A549 (cell line): ENCODE measurements around the gene SCRN1. TPM values are rescaled to one million over a fixed set of nuclear protein-coding genes. Genes with fewer than 3 reads are reported as not detected.

Source experiments
- ATAC-seq, 2 experiments: fragments of 200-7000 bp in 1 of 2; fragments of >200 bp in 1 of 2; cut with Nextera tagmentation in 1 of 2; cut with Tn5 transposase in 1 of 2; 3 replicates each; pipeline versions ENCODE4 v1.8.0 to v1.9.1; 2018 to 2020; ENCODE audit warnings: mild to moderate bottlenecking in 1 of 2, moderate library complexity in 1 of 2
- CTCF ChIA-PET: fragments of 300-600 bp; sonication (Branson Sonifier 250); formaldehyde crosslinking; extraction: SDS; loops from one replicate; lab custom pipeline; 2021; ENCODE audit warnings: antibody characterized with exemption, inconsistent platforms; lab: Yijun Ruan, JAX
- POLR2A ChIA-PET: fragments of 350-600 bp; formaldehyde crosslinking; extraction: SDS; loops from one replicate; lab custom pipeline; 2021; ENCODE audit warnings: antibody characterized with exemption, inconsistent platforms; lab: Yijun Ruan, JAX
- DNase-seq, 2 experiments: peaks; one replicate each; pipeline versions ENCODE4 v3.0.0 to v3.0.0-alpha.2; 2011 to 2016; ENCODE audit warnings: low read depth in 1 of 2, low spot score in 1 of 2
- FAIRE-seq: peaks from 2 replicates; lab custom pipeline; 2011; peaks lifted over from hg19 to GRCh38; lab: Jason Lieb, UNC
- H3K27ac ChIP-seq, 2 experiments: fragments of >200 bp; sonication (Bioruptor Twin); formaldehyde crosslinking; 3 replicates each; pipeline ENCODE4 v1.5.1; 2016 to 2017
- H3K4me1 ChIP-seq: fragments of >200 bp; sonication (Bioruptor Twin); formaldehyde crosslinking; 3 replicates; pipeline ENCODE4 v1.6.1; 2016
- H3K4me2 ChIP-seq: fragments of >200 bp; sonication (Bioruptor Twin); formaldehyde crosslinking; 3 replicates; pipeline ENCODE4 v1.6.1; 2016
- H3K4me3 ChIP-seq: fragments of >200 bp; sonication (Bioruptor Twin); formaldehyde crosslinking; 3 replicates; pipeline ENCODE4 v1.5.1; 2016
- H3K9me3 ChIP-seq: fragments of >200 bp; sonication (Bioruptor Twin); formaldehyde crosslinking; 3 replicates; pipeline ENCODE4 v1.6.1; 2016
- CEBPB ChIP-seq, 2 experiments: fragments of >200 bp in 1 of 2; sonication (Bioruptor Twin) in 1 of 2; formaldehyde crosslinking in 1 of 2; IDR thresholded peaks; 2 replicates each; pipeline ENCODE4 v1.6.1; 2012 to 2016
- CHD2 ChIP-seq: fragments of 150-350 bp; IDR thresholded peaks from 2 replicates; pipeline ENCODE4 v1.6.1; 2014; ENCODE audit warnings: low read length; ENCODE audit not compliant: partially characterized antibody
- EHF ChIP-seq: fragments of 250-450 bp; sonication (Bioruptor Pico); IDR thresholded peaks from 2 replicates; pipeline ENCODE4 v1.5.0; 2020; ENCODE audit warnings: mild to moderate bottlenecking
- EP300 ChIP-seq, 2 experiments: fragments of >200 bp; sonication (Bioruptor Twin); formaldehyde crosslinking; IDR thresholded peaks; 2 replicates in 1 of 2; 3 replicates in 1 of 2; pipeline ENCODE4 v1.6.1; 2016 to 2017
- FOSL2 ChIP-seq, 2 experiments: fragments of 450-650 bp in 1 of 2; fragments of >200 bp in 1 of 2; sonication (Bioruptor Twin) in 1 of 2; formaldehyde crosslinking; IDR thresholded peaks; 2 replicates each; pipeline versions ENCODE4 v1.5.0 to v1.6.1; 2016 to 2020; ENCODE audit warnings: mild to moderate bottlenecking in 1 of 2, moderate library complexity in 1 of 2
- FOXS1 ChIP-seq: fragments of 250-450 bp; sonication (Bioruptor Pico); IDR thresholded peaks from 2 replicates; pipeline ENCODE4 v1.5.0; 2020; ENCODE audit warnings: mild to moderate bottlenecking, moderate library complexity
- HDAC2 ChIP-seq: fragments of 200-600 bp; sonication (generic); IDR thresholded peaks from 2 replicates; pipeline ENCODE4 v1.6.1; 2016
- HOXA7 ChIP-seq: fragments of 250-450 bp; sonication (Bioruptor Pico); IDR thresholded peaks from 2 replicates; pipeline ENCODE4 v1.5.0; 2020; ENCODE audit warnings: mild to moderate bottlenecking, moderate library complexity
- HOXB13 ChIP-seq: fragments of 250-450 bp; sonication (Bioruptor Pico); IDR thresholded peaks from 2 replicates; pipeline ENCODE4 v1.5.0; 2020; ENCODE audit warnings: low read depth, mild to moderate bottlenecking, moderate library complexity
- HOXB5 ChIP-seq: fragments of 250-450 bp; sonication (Bioruptor Pico); IDR thresholded peaks from 2 replicates; pipeline ENCODE4 v1.5.0; 2020; ENCODE audit warnings: mild to moderate bottlenecking, moderate library complexity
- JUNB ChIP-seq: fragments of >200 bp; sonication (Bioruptor Twin); formaldehyde crosslinking; IDR thresholded peaks from 2 replicates; pipeline ENCODE4 v1.6.1; 2016
- KDM5A ChIP-seq: fragments of 200-600 bp; sonication (generic); IDR thresholded peaks from 2 replicates; pipeline ENCODE4 v1.6.1; 2016; ENCODE audit warnings: antibody characterized with exemption, mild to moderate bottlenecking
- MYC ChIP-seq: IDR thresholded peaks from 2 replicates; pipeline ENCODE4 v1.6.1; 2012; ENCODE audit warnings: mild to moderate bottlenecking, inconsistent platforms, low read length, improper control_type of control experiment, borderline replicate concordance
- RAD21 ChIP-seq, 2 experiments: fragments of >200 bp in 1 of 2; sonication (Bioruptor Twin) in 1 of 2; formaldehyde crosslinking in 1 of 2; IDR thresholded peaks in 1 of 2; conservative IDR thresholded peaks in 1 of 2; 2 replicates in 1 of 2; 3 replicates in 1 of 2; pipeline ENCODE4 v1.6.1; 2012 to 2018; ENCODE audit warnings: inconsistent platforms in 1 of 2
- RARB ChIP-seq: fragments of 250-450 bp; sonication (Bioruptor Pico); IDR thresholded peaks from 2 replicates; pipeline ENCODE4 v1.8.0; 2021; ENCODE audit warnings: mild to moderate bottlenecking, moderate library complexity
- RFX5 ChIP-seq: fragments of 450-650 bp; IDR thresholded peaks from 2 replicates; pipeline ENCODE4 v1.7.1; 2014; ENCODE audit warnings: antibody characterized with exemption, mild to moderate bottlenecking, moderate library complexity
- RNF2 ChIP-seq: fragments of 200-600 bp; sonication (generic); IDR thresholded peaks from 2 replicates; pipeline ENCODE4 v1.6.1; 2016; ENCODE audit warnings: low read depth, mild to moderate bottlenecking, antibody characterized with exemption, moderate library complexity, borderline replicate concordance
- SREBF2 ChIP-seq: fragments of 450-650 bp; IDR thresholded peaks from 2 replicates; pipeline ENCODE4 v1.6.1; 2014; ENCODE audit warnings: mild to moderate bottlenecking, moderate library complexity
- ZC3H11A ChIP-seq: fragments of 450-650 bp; IDR thresholded peaks from 2 replicates; pipeline ENCODE4 v1.6.1; 2014; ENCODE audit warnings: antibody characterized with exemption, mild to moderate bottlenecking
- ZNF302 ChIP-seq: fragments of 250-450 bp; sonication (Bioruptor Pico); IDR thresholded peaks from 2 replicates; pipeline ENCODE4 v1.9.0; 2021; ENCODE audit warnings: inconsistent platforms, mild to moderate bottlenecking, moderate library complexity
- ZSCAN20 ChIP-seq: fragments of 250-450 bp; sonication (Bioruptor Pico); IDR thresholded peaks from 2 replicates; pipeline ENCODE4 v1.8.0; 2022; ENCODE audit warnings: mild to moderate bottlenecking, moderate library complexity
- WGBS: methylation state at CpG from one replicate; pipeline ENCODE4 v1.1.6; 2017; ENCODE audit errors: missing lambda C conversion rate; 5-methylcytosine and 5-hydroxymethylcytosine counted together
- polyA plus RNA-seq, 4 experiments: library from polyadenylated mRNA; depleted of rRNA in 3 of 4; stranded (reverse); fragments of >200 nt; fragmentation: RNase III in 1 of 4; extraction: RNeasy Plus Mini Kit Qiagen cat#74134 plus additional on column Dnase treatment in 1 of 4; gene quantifications; 2 replicates in 3 of 4; 3 replicates in 1 of 4; pipeline ENCODE4 v1.2.3, GENCODE V29; 2011 to 2017
- TF ChIP-seq, protein P1 (sequence below): fragments of 250-450 bp; sonication (Bioruptor Pico); IDR thresholded peaks from 2 replicates; pipeline ENCODE4 v1.5.0; 2020; ENCODE audit warnings: low read depth, mild to moderate bottlenecking, moderate library complexity
- TF ChIP-seq, protein P2 (sequence below): IDR thresholded peaks from 2 replicates; pipeline ENCODE4 v1.6.1; 2012; ENCODE audit warnings: low read depth, borderline replicate concordance
- TF ChIP-seq, protein P3 (sequence below): fragments of >200 bp; sonication (Bioruptor Twin); formaldehyde crosslinking; IDR thresholded peaks from 2 replicates; pipeline ENCODE4 v1.6.1; 2016
- TF ChIP-seq, protein P4 (sequence below): fragments of 450-650 bp; IDR thresholded peaks from 2 replicates; pipeline ENCODE4 v1.6.1; 2014; ENCODE audit warnings: antibody characterized with exemption
- TF ChIP-seq, protein P5 (sequence below): IDR thresholded peaks from 2 replicates; pipeline ENCODE4 v1.6.1; 2012
- TF ChIP-seq, protein P6 (sequence below): fragments of >200 bp; sonication (Bioruptor Twin); formaldehyde crosslinking; IDR thresholded peaks from 3 replicates; pipeline ENCODE4 v1.6.1; 2016

Gene SCRN1
- polyA plus RNA-seq, 2 of the 4 experiments (the other 2 are of a cell fraction), result 49.7 to 88.9 TPM

DNA sequence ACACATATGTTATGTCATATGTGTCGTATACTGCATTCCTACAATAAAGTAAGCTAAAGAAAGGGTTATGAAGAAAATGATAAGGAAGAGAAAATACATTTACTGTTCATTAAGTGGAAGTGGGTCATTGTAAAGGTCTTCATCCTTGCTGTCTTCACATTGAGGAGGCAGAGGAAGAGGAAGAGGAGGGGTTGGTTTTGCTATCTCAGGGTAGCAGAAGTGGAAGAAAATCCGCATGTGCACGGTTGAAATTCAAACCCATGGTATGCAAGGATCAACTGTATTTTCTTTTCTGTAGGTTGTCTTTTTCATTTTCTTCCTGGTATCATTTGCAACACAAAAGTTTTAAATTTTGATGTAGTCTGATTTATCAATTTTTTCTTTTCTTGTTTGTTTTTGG lies 44.9 kb upstream of the SCRN1 start:
- WGBS, result 94% methylated on average over 3 of the region's 3 CpGs

DNA sequence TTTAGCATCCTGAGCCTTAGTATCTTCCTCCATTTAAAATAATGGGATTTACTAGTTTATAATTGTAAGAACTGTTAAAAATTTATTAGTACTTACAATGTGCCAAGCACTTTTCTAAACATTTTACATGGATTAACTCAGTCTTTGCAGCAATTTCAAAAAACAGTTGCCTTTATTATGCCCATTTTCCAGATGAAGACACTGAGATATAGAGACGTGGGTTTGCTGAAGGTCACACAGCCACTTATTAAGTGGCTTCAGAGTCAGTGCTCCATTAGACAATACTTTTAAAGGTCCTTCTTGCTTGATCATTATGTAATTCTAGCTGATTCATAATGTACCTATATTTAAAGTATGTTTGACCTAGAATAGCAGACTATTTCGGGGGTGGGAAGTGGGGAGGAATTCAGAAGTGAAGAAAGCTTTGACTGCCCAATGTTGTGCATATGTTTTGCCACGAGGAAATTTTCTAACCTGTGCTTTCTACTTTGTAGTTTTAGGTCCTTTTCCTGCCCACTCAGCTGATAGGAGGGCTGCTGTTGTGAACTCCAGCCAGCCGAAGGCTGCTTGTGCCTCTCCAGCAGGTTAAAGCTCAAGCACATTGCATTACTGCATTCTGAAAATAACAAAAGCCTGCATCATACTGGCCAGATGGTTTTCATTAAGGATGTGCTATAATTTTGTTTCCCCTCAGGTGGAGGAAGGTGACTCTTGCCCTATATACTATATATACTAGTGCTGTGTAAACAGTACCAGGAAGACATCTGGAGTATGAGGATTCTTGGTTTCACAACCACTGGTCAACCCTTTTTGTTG lies 42.9 kb upstream of the SCRN1 start:
- POLR2A ChIA-PET, result no interaction called here
- H3K4me3 ChIP-seq, result no peak overlapping the region
- TF ChIP-seq RNF2, result no peak
- TF ChIP-seq, protein P1, sequence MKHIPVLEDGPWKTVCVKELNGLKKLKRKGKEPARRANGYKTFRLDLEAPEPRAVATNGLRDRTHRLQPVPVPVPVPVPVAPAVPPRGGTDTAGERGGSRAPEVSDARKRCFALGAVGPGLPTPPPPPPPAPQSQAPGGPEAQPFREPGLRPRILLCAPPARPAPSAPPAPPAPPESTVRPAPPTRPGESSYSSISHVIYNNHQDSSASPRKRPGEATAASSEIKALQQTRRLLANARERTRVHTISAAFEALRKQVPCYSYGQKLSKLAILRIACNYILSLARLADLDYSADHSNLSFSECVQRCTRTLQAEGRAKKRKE, result no peak
- no peak for TF ChIP-seq HOXB5 (CRISPR knock-in tag)
- no peak for TF ChIP-seq RAD21 (conservative IDR thresholded peaks at IDR 0.05 in 1 of 2, IDR thresholded peaks at IDR 0.05 in 1 of 2)
- no peak for TF ChIP-seq KDM5A
- no peak for TF ChIP-seq EP300 (IDR thresholded peaks at IDR 0.05)
- no peak for TF ChIP-seq RFX5
- TF ChIP-seq CEBPB (IDR thresholded peaks at IDR 0.05), result no peak
- TF ChIP-seq HOXB13 (CRISPR knock-in tag), result no peak
- no peak for TF ChIP-seq HOXA7
- TF ChIP-seq, protein P2, sequence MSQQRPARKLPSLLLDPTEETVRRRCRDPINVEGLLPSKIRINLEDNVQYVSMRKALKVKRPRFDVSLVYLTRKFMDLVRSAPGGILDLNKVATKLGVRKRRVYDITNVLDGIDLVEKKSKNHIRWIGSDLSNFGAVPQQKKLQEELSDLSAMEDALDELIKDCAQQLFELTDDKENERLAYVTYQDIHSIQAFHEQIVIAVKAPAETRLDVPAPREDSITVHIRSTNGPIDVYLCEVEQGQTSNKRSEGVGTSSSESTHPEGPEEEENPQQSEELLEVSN, result no peak
- no peak for TF ChIP-seq FOXS1 (CRISPR knock-in tag)
- FAIRE-seq, result no peak
- no peak for ATAC-seq
- no peak for DNase-seq
- 59% methylated on average over 4 of the region's 4 CpGs for whole genome bisulfite sequencing
- no peaks in the 10 kb centered on the region for H3K9me3 ChIP-seq
- peaks cover 12% of the 10 kb centered on the region; the same call in 2 of the 3 replicates for H3K4me1 ChIP-seq
- H3K27ac ChIP-seq, result no peak overlapping the region
- CTCF ChIA-PET, result interaction anchor here (3.4 kb wide), 1 partner anchor 30 kb away, joined by 15 read pairs; no protein-coding TSS in a partner anchor
- H3K4me2 ChIP-seq, result peak overlapping the region; percentile 12; the same call in 1 of the 3 replicates

More for the DNA sequence above, 44.9 kb upstream of the SCRN1 start:
- FAIRE-seq, result no peak
- Histone ChIP-seq H3K27ac (no peak overlapping the region), H3K9me3 (no peaks in the 10 kb centered on the region), H3K4me1 (peaks cover 10% of the 10 kb centered on the region; the same call in 2 of the 3 replicates)
- POLR2A ChIA-PET, result no interaction called here
- TF ChIP-seq, protein P3, sequence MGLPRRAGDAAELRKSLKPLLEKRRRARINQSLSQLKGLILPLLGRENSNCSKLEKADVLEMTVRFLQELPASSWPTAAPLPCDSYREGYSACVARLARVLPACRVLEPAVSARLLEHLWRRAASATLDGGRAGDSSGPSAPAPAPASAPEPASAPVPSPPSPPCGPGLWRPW, result no peak
- no peak for TF ChIP-seq EHF (CRISPR knock-in tag)
- no peak for TF ChIP-seq SREBF2
- no peak for TF ChIP-seq MYC
- TF ChIP-seq, protein P4, sequence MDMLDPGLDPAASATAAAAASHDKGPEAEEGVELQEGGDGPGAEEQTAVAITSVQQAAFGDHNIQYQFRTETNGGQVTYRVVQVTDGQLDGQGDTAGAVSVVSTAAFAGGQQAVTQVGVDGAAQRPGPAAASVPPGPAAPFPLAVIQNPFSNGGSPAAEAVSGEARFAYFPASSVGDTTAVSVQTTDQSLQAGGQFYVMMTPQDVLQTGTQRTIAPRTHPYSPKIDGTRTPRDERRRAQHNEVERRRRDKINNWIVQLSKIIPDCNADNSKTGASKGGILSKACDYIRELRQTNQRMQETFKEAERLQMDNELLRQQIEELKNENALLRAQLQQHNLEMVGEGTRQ, result no peak
- no peak for TF ChIP-seq ZSCAN20 (CRISPR knock-in tag)
- TF ChIP-seq, protein P5, sequence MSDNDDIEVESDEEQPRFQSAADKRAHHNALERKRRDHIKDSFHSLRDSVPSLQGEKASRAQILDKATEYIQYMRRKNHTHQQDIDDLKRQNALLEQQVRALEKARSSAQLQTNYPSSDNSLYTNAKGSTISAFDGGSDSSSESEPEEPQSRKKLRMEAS, result no peak
- no peak for TF ChIP-seq FOXS1 (CRISPR knock-in tag)
- TF ChIP-seq CHD2, result no peak
- TF ChIP-seq RARB (CRISPR knock-in tag), result no peak
- no peak for TF ChIP-seq HOXB5 (CRISPR knock-in tag)
- no peak for TF ChIP-seq ZC3H11A
- TF ChIP-seq ZNF302 (CRISPR knock-in tag), result no peak
- no peak for TF ChIP-seq JUNB
- TF ChIP-seq, protein P6, sequence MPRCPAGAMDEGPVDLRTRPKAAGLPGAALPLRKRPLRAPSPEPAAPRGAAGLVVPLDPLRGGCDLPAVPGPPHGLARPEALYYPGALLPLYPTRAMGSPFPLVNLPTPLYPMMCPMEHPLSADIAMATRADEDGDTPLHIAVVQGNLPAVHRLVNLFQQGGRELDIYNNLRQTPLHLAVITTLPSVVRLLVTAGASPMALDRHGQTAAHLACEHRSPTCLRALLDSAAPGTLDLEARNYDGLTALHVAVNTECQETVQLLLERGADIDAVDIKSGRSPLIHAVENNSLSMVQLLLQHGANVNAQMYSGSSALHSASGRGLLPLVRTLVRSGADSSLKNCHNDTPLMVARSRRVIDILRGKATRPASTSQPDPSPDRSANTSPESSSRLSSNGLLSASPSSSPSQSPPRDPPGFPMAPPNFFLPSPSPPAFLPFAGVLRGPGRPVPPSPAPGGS, result no peak
- TF ChIP-seq KDM5A, result no peak
- TF ChIP-seq HDAC2, result no peak
- TF ChIP-seq FOSL2 (IDR thresholded peaks at IDR 0.05), result no peak
- TF ChIP-seq FOSL2 (CRISPR knock-in tag; IDR thresholded peaks at IDR 0.05), result no peak
- TF ChIP-seq, all 56 proteins: peak for 0
- CTCF ChIA-PET, result interaction anchor here (1.4 kb wide), 1 partner anchor 27 kb away, joined by 5 read pairs; no protein-coding TSS in a partner anchor
- Histone ChIP-seq H3K4me2 (no peak overlapping the region), H3K4me3 (no peak overlapping the region)
- DNase-seq, result no peak
- no peak for ATAC-seq
